Kasumi-1 (cell line): ENCODE measurements around the gene APCDD1.
"Not testable (repeated sequence)": the region's sequence is repeated elsewhere in the genome, so short reads cannot be mapped to it uniquely, and the experiment has no call there.

Experiments used
- DNase-seq, 2 experiments: peaks; one replicate each; lab custom pipeline; 2025; lab: John Stamatoyannopoulos, UW

The APCDD1 gene

DNA sequence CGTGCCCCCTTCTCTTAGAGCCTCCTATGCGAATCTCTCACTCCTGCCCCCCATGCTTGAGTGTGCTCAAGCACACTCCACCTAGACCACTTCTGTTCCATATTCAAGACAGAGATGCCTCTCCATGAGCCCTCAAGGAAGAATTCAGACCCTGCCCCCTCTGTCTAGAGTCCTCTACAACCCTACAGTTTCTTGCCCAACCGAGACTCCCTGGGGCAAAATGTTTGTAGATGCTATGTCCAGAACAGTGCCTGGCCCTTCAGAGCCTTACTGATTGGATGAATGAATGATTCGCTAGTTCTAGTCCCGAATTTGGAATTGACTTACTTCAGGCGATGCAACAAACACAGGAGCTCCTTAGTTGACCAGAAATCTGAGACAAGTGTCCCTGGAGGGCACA, 8.7 kb downstream of the APCDD1 start:
- DNase-seq, result no peak

DNA sequence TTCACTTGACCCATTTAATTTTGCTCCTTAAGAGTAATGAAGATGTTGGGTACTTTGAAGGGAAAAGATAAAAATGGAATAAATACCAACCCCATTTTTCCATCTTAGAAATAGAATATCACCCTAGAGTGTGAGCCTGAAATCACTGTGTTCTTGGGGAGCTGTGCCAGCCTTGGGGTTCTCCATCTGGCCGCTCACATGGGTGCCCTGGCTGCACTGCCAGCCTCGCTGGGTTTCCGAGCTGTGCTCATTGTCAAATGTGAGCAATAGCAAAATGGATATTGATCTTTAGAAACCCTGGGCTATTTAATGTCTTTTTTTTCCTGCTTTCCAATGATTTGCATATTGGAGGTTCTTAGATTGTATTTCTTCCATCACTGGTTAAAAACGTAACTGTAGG, 9.3 kb downstream of the APCDD1 start:
- DNase-seq, result no peak

DNA sequence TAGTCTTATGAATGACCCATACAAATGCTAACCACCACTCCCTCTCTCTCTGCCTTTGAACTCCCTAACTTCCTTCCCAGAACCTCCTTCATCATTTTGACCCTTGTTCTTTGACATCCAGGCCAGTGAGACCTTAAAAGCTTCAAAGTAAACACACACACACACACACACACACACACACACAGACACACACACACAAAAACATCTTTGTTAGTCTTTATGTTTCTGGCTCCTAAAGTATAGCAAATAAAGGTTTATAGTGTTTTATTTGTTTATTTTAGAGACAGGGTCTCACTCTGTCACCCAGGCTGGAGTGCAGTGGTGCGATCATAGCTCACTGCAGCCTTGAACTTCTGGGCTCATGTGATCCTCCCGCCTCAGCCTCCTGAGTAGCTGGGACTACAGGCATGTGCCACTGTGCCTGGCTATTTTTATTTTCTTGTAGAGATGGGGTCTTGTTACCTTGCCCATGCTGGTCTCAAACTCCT, 9.8 kb downstream of the APCDD1 start:
- DNase-seq, result not testable (repeated sequence)

DNA sequence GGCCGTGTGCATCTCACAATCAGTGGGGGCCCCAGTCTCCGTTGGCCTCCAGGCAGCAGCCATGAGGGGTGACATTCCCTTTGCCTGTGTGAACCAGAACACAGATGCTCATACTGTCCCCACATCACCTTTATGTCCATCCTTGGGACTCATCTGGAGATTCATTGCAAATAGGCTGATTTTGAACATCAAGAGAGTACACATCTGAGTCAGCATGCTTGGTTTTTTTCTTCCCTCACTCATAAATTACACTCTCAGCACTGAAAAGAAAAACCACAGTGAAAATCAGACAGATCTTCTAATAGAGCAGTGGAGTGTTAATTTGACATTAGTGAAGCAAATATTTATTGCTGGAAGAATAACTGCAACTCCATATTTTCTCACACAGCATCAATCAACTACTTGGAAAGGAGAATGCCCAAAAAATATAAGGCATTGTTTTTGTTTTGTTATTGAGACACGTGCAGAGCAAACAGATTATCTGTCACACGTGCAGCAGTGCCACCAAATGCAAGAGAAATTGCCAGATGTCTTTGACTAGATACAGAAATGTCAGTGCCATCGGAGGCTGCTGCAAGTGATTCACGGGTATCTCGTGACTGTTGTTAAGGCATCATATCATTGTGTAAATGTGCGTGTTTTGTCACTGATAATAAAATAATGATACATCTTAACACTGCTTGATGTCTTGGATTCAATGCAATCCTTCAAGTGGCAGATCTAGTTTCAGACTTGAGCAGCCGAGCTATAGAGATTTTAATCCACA, 10.9 kb downstream of the APCDD1 start:
- DNase-seq, result no peak

DNA sequence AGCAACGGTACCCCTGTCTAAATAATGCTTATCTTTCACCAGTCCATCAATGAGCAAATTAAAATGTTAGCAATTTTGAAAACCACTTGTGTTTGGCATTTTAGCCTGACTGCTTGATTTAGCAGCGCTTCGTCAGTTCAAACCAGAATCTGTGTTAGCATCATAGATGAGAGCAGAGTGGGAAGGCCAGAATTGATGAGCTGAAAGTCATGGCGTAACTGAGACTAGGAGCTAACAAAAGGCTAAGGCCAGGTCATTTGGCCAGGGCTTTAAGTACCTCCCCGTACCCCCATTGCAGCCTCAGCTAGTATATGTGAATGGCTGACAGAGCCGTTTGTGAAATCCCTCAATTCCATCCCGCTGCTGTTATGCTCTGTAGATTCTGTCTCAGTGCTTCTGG, 16.0 kb downstream of the APCDD1 start:
- DNase-seq, result no peak

DNA sequence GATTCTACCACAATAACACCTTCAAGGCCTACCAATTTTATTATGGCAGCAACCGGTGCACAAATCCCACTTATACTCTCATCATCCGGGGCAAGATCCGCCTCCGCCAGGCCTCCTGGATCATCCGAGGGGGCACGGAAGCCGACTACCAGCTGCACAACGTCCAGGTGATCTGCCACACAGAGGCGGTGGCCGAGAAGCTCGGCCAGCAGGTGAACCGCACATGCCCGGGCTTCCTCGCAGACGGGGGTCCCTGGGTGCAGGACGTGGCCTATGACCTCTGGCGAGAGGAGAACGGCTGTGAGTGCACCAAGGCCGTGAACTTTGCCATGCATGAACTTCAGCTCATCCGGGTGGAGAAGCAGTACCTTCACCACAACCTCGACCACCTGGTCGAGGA, 17.1 kb downstream of the APCDD1 start:
- DNase-seq, result no peak

DNA sequence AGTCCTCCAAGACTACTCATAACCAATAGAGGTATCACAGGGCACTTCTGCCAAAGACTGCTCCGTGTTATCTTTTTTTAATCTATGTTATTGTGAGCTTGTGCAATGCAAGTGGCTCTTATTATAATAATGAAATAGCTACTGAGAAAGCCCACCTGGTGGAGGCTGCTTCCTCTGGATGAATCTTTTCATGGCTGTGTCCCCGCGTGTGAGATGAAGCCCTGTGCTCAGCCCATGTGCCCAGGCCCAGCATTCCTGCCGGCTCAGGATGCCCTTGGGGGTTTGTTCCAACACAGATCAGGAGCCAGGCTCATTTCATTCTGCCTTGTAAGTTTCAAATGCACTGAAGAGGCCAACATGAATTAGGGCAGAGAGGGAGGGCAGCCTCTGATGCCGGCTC, 18.7 kb downstream of the APCDD1 start:
- no peak for DNase-seq

DNA sequence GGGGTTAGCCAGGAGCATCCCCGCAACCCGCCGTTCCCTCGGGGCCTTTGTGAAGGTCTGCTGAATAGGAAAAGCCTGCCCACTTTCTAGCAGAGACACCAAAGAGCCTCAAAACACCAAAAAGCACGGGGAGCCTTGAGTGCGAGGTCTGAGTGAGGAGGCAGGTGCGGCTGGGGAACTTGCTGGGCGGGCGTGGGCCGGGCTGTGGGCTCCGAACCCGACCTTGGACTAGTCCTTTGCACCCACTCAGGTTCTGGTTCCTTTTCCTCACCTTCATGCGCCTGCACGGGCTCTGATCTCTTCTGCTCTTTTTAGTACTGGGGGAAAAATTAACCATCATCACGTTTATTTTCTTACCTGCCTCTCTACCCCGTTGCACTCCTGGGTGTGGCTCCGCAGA, 19.9 kb downstream of the APCDD1 start:
- DNase-seq, result no peak

DNA sequence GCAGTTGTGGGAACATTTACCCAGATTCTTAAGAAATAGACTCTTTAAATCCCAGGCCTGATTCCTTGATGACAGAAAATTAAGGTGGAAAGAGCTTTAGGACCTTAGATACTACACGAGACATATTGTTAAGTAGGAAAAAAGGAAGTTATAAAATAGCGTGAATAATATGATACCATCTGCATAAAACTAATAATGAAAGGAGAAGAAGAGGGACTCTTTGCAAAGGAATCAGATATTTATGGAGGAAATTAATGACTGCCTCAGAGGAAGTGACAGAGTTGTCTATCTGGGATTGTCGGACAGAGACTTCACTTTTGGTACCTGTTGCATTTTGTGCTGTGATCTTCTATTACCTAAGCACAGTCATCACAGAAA, 20.8 kb downstream of the APCDD1 start:
- DNase-seq, result no peak

DNA sequence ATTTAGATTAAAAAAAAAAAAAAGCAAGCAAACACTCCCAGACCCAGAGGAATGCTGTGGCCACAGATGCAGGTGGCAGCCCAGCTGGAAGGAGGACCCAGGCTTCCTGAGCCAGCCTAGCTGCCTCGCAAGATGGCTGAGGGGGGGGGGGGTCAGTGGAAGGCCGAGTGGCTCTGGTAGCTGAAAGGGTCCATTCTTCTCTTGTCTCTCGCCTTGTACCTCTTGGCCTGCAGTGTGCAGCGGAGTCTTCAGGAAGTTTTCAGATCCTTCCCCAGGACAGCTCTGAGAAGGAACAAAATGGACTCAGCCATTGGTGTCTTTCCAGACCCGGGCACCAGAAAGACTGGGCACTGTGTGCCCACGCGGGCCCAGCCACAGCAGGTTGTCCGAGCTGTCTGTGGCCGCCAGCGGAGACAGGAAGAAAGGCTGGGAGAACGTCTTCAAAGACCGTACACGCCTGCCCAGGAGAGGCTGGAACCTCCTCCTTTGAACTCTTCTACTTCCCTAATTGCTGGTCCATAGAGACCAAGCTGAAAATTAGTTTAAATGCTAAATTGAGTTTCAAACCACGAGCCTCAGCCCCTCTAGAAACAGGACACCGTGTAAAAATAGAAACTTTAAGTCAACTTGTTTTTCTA, 21.3 kb downstream of the APCDD1 start:
- no peak for DNase-seq

DNA sequence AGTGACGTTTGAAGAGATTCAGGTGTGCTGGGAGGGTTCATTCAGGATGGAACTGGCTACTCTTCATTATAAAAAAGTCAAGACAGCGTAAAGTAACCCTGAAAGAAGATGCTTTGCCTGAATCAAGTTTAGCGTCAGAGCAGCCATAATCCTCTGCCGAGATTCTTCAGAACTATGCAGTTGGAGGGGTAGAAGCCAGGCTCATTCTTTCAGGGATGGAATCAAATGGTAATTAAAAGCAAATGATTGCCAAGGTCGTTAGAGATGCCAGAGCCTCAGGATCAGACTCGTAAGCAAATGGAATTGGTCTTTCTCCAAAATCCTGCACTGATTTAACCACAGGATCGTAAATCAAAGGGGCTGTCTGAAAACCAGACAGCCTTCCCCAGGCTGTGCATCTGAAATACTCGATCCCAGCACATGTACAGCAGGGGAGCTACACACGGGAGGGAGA, 21.9 kb downstream of the APCDD1 start:
- no peak for DNase-seq

DNA sequence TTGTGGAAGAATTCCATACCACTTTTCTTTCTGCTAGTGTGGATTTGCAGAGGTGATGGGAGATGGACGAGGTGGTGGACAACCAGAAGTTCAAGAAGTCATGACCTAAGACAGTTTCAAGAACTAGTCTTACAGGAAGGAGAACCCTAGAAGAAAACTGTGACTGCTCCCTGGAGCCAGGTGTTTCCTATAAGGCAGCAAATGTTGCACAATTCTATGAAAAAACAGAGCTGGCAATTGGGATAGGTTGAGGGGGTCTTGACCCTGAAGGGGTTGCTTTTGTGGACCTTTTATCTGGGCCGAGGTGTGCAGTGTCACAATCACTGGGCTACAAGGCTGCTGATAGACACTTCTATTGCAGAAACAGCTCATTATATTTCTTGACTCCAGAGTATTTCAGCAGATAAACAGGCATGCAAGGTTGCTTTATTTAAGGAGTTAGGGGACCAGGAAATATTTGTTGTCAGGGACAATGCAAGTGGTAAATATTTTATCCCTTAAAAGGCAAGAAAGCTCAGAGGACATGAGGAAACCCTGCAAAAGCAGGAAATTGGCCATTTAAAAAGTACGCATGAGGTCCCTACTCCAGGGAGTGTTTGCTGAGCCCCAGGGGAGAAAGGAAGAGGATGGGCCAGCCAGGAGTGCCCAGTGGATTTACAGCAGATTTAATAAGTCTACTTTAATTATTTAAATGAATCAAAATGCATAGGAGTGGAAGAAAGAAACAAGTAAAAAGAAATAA, 22.9 kb downstream of the APCDD1 start:
- no peak for DNase-seq

DNA sequence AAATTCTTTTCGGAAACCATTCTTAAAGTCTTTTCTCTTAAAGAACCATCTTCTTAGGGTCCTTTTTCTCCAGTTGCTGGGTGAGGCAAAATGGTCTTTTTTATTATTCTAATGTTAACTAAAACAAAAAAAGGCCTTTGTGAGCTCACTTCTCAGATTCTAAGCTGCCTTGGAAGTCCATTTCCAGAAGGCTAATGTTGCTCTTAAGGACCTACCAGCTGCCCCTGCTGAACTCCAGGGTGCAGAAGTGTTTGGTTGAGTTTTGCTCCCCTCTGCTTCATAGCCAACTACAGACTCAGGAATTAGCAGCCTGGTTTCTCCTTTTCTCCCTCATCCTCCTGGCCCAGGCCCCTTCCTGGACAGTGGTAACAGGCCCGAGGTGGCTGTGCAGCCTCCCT, 23.4 kb downstream of the APCDD1 start:
- no peak for DNase-seq

DNA sequence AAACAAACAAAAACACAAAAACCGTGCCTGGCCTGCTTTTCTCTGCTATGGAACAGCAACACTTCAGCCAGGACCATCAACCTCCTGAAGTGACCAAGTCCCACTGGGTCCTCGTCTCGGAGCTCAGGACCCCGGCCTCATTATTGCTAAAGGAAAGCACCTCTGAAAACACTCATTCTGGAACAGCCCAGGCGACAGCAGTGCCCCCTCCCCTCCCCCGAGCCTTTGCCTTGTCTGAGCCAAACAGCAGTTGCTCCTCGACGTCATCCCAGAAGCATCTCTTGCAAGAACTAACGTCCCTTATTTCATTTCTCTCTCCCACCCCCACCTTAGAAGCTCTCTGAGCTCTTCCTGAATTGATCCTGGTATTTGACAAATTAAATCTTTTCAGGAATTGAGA, 27.4 kb downstream of the APCDD1 start:
- DNase-seq, result no peak

DNA sequence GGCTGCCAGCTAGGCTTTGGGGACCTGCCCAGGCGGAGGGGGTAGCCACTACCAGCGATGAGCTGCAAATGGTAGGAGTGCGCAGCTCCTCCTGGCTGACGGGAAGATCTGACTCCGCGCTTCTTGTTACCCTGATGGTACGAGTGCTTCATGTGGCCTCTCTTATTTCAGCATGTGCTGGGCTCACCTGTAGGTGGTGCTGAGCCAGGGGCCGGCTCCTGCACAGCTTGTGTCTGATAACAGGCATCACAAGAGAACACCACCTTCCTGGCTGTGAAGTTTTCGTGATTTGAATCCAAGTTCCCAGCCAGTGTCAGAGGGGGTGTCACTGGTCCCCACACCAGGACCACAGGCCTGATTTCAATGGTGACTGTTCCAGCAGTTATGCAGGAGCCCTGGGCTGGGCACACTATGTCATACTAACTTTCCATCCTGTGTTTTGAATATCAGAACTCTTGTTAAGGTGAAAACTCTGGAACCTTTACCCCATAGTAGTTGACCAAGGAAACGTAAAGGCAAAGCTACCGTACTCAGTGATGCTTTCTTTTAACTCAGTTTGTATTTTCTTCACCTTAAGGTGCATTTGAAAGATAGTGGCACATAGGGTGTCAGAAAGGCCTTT, 28.0 kb downstream of the APCDD1 start:
- DNase-seq, result no peak

DNA sequence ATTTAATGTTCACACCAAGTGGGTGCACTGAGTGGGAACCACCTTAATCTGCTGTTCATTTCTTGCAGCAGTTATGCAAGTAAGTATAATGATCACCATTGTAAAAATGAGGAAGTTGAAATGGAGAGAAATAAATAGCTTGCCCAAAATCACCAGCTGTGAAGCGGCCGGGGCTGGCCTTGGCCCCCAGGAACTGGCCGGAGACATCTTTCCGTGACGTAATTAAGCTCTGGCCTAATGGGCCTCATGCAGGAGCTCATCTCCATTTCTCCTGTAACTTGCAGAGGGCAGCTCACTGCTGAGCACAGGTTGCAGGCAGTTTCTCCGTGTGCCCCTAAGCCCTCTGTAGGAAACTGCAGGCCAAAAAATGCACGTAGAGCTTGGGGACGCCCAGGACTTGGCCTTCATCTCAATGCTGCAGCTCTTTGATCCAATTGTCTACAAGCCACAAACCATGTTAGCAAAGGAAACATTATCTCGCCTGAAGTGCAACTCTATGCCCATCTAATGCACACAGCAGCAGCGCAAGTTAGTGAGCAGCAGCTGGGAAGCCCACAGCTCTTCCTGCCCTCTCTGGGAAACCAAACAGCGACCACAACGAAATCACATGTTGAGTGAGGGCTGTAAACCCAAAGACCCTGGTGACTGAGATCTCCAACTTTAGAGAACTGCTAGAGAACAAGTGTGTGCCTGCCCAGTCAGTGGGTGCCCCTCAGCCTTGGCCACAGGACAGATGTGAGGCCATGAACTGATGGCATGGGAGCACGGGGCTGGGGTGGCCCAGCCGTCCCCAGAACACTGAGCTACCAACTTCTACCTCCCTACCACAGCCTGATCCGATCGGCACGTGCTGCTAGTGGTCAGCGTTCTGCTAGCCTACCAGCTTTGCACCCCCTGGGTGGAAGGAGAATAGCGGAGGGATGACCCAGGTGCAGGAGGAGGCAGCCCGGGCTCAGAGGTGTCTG, 28.8 kb downstream of the APCDD1 start:
- DNase-seq, result peak; percentile 6 to 37

DNA sequence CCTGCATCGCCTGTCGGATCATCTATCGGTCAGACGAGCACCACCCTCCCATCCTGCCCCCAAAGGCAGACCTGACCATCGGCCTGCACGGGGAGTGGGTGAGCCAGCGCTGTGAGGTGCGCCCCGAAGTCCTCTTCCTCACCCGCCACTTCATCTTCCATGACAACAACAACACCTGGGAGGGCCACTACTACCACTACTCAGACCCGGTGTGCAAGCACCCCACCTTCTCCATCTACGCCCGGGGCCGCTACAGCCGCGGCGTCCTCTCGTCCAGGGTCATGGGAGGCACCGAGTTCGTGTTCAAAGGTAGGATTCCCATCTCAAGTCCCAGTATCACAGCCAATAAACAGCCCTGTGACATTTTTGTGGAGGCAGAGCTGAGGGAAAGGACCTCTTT, 31.0 kb downstream of the APCDD1 start:
- no peak for DNase-seq

DNA sequence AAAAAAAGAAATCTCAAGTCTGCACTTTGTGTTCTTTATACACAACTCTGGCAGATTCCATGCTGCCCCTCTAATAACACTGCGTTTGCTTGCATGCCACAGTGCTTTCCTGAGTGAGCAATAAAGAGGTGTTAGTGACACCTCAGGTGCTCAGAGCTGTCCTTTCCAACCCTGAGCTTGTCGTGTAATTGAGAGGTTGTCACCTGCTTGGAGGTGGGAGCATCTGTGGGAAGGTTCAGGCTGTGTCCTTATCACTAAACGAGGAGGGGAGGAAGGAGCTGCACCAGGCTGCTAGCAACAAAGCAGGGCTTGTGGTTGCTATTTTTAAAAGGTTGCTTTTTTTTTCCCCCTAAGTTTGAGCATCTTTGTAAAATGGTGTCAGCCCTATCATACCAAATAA, 31.9 kb downstream of the APCDD1 start:
- DNase-seq, result no peak

DNA sequence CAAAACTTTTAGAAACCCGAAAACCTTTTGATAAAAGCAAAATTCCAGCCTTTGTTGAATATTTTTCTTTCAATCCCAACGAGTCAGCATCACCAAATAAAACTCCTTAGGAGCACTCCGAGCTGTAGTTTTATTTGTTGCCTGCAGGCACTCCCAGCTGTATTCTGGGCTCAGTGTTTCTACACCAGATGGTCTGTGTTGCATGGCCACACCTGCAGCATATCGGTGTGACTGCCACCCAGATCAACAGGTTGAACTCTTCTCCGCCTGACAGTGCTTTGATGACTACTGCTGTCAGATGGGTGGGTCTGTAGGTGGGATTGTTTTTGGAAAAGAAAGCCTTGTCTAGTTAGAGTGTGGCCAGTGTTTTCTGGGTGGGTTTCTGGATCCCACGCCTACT, 32.7 kb downstream of the APCDD1 start:
- DNase-seq, result no peak

DNA sequence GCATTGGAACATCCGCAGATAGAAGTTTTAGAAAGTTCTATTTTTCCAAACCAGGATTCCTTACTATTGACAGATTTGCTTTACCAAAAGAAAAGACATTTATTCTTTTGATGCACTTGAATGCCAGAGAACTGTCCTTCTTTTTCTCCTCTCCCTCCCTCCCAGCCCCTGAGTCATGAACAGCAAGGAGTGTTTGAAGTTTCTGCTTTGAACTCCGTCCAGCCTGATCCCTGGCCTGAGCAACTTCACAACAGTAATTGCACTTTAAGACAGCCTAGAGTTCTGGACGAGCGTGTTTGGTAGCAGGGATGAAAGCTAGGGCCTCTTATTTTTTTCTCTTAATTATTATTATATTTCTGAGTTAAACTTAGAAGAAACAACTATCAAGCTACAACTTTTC, 33.6 kb downstream of the APCDD1 start:
- DNase-seq, result no peak

DNA sequence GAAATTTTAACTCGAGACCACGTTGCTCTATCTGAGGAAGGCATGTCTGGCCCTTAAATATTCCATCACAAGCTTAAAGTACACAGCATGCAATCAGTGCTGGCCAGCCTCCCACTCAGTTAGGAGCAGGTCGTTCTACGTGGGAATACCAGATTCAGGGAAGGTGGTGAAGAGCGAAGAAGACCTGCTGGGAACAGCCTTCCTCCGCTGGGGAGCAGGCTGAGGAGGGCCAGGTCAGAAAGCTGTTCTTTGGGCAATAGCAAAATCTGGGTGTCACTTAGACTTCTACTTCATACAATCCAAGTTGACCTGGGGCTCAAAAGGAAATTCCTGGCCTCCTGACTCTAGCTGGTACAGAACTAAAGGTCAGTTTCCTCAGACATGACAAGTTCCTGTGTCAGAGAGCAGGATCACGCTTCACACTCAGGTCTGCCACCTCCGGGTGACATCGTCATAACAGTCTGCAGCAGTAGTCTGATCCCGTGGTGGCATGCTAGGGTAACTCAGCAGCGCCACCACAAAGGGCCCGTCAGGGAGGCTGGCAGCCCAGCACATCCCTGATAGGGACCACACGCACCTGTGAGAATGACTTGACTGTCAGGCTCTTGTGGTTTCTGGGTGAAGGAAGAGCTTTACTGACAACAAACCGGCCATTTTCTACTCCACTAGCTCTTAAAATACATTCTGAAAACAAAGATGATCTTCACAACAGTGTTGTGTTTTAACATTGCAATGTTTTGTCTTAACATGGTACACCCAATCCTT, 36.1 kb downstream of the APCDD1 start:
- DNase-seq, result peak; percentile 3 to 35
